ENCODE measurements around the gene MINDY1.

The MINDY1 gene

GRCh38 chr1:150963321-150964163 is 43.2 kb downstream of the MINDY1 start:
- no peak for DNase-seq

- no peak for DNase-seq
Observed at GRCh38 chr1:150961756-150962155, 44.9 kb downstream of the MINDY1 start.

- no peak for DNase-seq
Observed at GRCh38 chr1:150960646-150961045, 46.1 kb downstream of the MINDY1 start.

- DNase-seq: no peak
Observed at GRCh38 chr1:150957666-150958065, 49.0 kb downstream of the MINDY1 start.

GRCh38 chr1:150955280-150955679 is 51.4 kb downstream of the MINDY1 start:
- no peak for DNase-seq

- no peak for DNase-seq
Observed at GRCh38 chr1:150954708-150955107, 52.0 kb downstream of the MINDY1 start.
